CD4-positive, alpha-beta T cell (primary cell): ENCODE results near the gene DLST. TPM values are rescaled to one million over a fixed set of nuclear protein-coding genes. Genes with fewer than 3 reads are reported as not detected.
"Not testable (repeated sequence)": the region's sequence is repeated elsewhere in the genome, so short reads cannot be mapped to it uniquely, and the experiment has no call there.

Source experiments
- ATAC-seq: fragments of 200-7000 bp; cut with Tn5 transposase; one replicate; pipeline ENCODE4 v1.10.0; 2022; ENCODE audit warnings: mild to moderate bottlenecking; ENCODE audit not compliant: poor library complexity
- CTCF ChIA-PET: fragments of 350-600 bp; sonication (Branson Sonifier 250); formaldehyde crosslinking; loops from one replicate; lab custom pipeline; 2021; ENCODE audit warnings: antibody characterized with exemption, inconsistent platforms; lab: Charles Lee
- POLR2A ChIA-PET: fragments of 350-600 bp; sonication (Branson Sonifier 250); formaldehyde crosslinking; loops from one replicate; lab custom pipeline; 2021; ENCODE audit warnings: antibody characterized with exemption, inconsistent platforms; lab: Charles Lee
- DNase-seq, 14 experiments: peaks; one replicate each; pipeline ENCODE4 v3.0.0-alpha.2; 2013 to 2020; ENCODE audit warnings: mixed read lengths in 2 of 14
- H3K27ac ChIP-seq, 2 donors: one replicate each; pipeline versions ENCODE4 v1.5.1 to v1.7.0; 2013; ENCODE audit warnings: low read length in 2 of 2, low read depth in 1 of 2, mild to moderate bottlenecking in 1 of 2
- H3K27me3 ChIP-seq, 2 experiments: 1 replicate in 1 of 2; 2 replicates in 1 of 2; pipeline versions ENCODE4 v1.6.1 to v1.7.0; 2013; ENCODE audit warnings: low read length in 2 of 2, control low read depth in 1 of 2, mild to moderate bottlenecking in 1 of 2, moderate library complexity in 1 of 2; ENCODE audit not compliant: insufficient read depth in 2 of 2, control insufficient read depth in 1 of 2
- H3K36me3 ChIP-seq: one replicate; pipeline ENCODE4 v1.6.1; 2013; ENCODE audit warnings: low read length, control low read depth; ENCODE audit not compliant: insufficient read depth
- H3K4me1 ChIP-seq: one replicate; pipeline ENCODE4 v1.6.1; 2013; ENCODE audit warnings: low read length, control low read depth; ENCODE audit not compliant: insufficient read depth
- H3K4me3 ChIP-seq: one replicate; pipeline ENCODE4 v1.5.1; 2013; ENCODE audit warnings: mild to moderate bottlenecking, low read length, moderate library complexity
- H3K9me3 ChIP-seq, 2 experiments: 1 replicate in 1 of 2; 2 replicates in 1 of 2; pipeline versions ENCODE4 v1.6.1 to v1.7.0; 2013; ENCODE audit warnings: low read length in 2 of 2, mild to moderate bottlenecking in 2 of 2, control low read depth in 1 of 2, moderate library complexity in 1 of 2; ENCODE audit not compliant: control insufficient read depth in 1 of 2, insufficient read depth in 1 of 2
- H3K27ac Mint-ChIP-seq: one replicate; pipeline ENCODE4 v1.8.0; 2020; ENCODE audit warnings: mixed read lengths
- H3K27me3 Mint-ChIP-seq: one replicate; pipeline ENCODE4 v1.8.0; 2021; ENCODE audit warnings: mixed read lengths
- H3K36me3 Mint-ChIP-seq: one replicate; pipeline ENCODE4 v1.8.0; 2021; ENCODE audit warnings: low read depth, mixed read lengths
- H3K4me1 Mint-ChIP-seq: one replicate; pipeline ENCODE4 v1.8.0; 2021; ENCODE audit warnings: low read depth, mixed read lengths
- H3K4me3 Mint-ChIP-seq: one replicate; pipeline ENCODE4 v1.8.0; 2020; ENCODE audit warnings: mild to moderate bottlenecking, mixed read lengths
- H3K9me3 Mint-ChIP-seq: one replicate; pipeline ENCODE4 v1.8.0; 2020; ENCODE audit warnings: mixed read lengths
- intact Hi-C, 2 experiments: fragments of 100-400 bp; cut with DNase I in 1 of 2; cut with micrococcal nuclease in 1 of 2; formaldehyde crosslinking; loops; one replicate each; pipeline versions ENCODE4 v1.15.1 to v1.9.0; 2023 to 2025; cut with DNase I, micrococcal nuclease
- total RNA-seq, 174 experiments: library from RNA in 2 of 174; stranded (reverse) in 2 of 174; gene quantifications; one replicate each; pipeline ENCODE4 v1.2.3 and lab custom pipeline; 2021 to 2026
- TF ChIP-seq, protein P1 (sequence below): fragments of 200-600 bp; IDR thresholded peaks from one replicate; pipeline ENCODE4 v1.8.0; 2022; ENCODE audit warnings: antibody characterized with exemption, mild to moderate bottlenecking

The DLST gene
- total RNA-seq, 2 experiments from 2014 or later, result 162 to 170 TPM

DNA sequence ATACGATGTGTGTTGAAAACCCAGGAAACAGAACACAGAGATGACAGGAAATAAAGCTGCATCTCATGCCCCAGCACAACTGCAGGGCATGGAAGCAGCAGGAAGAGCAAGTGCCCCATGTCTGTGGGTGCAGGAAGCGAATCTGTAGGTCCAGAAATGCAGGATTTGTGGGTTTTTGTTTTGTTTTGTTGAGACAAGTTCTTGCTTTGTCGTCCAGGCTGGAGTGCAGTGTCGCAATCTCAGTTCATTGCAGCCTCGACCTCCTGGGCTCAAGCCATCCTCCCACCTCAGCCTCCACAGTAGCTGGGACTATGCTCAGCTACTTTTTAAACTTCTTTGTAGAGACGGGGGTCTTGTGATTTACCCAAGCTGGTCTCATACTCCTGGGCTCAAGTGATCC, 47.5 kb downstream of the DLST start:
- Histone ChIP-seq H3K27me3 (no peaks in the 10 kb centered on the region), H3K36me3 (no peaks in the 10 kb centered on the region), H3K9me3 (no peaks in the 10 kb centered on the region), H3K4me1 (peaks cover 3% of the 10 kb centered on the region), H3K27ac (no peak overlapping the region), H3K4me3 (no peak overlapping the region)
- no peak overlapping the region for H3K27ac Mint-ChIP-seq
- H3K4me1 Mint-ChIP-seq, result peaks cover 2% of the 10 kb centered on the region
- ATAC-seq (no peak), DNase-seq (no peak)
- ChIA-PET POLR2A (no interaction called here), CTCF (no interaction called here)
- peaks cover 1% of the 10 kb centered on the region for H3K27me3 Mint-ChIP-seq
- H3K9me3 Mint-ChIP-seq, result no peaks in the 10 kb centered on the region
- intact Hi-C loops, result no loop called here
- TF ChIP-seq, protein P1, sequence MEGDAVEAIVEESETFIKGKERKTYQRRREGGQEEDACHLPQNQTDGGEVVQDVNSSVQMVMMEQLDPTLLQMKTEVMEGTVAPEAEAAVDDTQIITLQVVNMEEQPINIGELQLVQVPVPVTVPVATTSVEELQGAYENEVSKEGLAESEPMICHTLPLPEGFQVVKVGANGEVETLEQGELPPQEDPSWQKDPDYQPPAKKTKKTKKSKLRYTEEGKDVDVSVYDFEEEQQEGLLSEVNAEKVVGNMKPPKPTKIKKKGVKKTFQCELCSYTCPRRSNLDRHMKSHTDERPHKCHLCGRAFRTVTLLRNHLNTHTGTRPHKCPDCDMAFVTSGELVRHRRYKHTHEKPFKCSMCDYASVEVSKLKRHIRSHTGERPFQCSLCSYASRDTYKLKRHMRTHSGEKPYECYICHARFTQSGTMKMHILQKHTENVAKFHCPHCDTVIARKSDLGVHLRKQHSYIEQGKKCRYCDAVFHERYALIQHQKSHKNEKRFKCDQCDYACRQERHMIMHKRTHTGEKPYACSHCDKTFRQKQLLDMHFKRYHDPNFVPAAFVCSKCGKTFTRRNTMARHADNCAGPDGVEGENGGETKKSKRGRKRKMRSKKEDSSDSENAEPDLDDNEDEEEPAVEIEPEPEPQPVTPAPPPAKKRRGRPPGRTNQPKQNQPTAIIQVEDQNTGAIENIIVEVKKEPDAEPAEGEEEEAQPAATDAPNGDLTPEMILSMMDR, result no peak
- H3K36me3 Mint-ChIP-seq, result no peaks in the 10 kb centered on the region
- no peak overlapping the region for H3K4me3 Mint-ChIP-seq

DNA sequence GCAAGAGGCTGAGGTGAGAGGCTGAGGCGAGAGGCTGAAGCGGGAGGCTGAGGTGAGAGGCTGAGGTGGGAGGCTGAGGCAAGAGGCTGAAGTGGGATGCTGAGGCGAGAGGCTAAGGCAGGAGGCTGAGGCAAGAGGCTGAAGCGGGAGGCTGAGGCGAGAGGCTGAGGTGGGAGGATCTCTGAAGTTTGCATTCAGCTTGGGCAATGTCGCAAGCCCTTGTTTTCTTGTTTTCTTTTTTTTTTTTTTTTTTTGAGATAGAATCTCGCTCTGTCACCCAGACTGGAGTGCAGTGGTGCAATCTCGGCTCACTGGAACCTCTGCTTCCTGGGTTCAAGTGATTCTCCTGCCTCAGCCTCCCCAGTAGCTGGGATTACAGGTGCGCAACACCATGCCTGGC, 50.0 kb downstream of the DLST start:
- H3K36me3 Mint-ChIP-seq, H3K27ac Mint-ChIP-seq, H3K4me3 ChIP-seq, H3K27me3 Mint-ChIP-seq, H3K9me3 Mint-ChIP-seq, H3K27me3 ChIP-seq, ATAC-seq, H3K4me1 ChIP-seq, H3K4me3 Mint-ChIP-seq, intact Hi-C loops, H3K9me3 ChIP-seq, H3K36me3 ChIP-seq, H3K4me1 Mint-ChIP-seq, CTCF ChIA-PET, DNase-seq, H3K27ac ChIP-seq: not testable (repeated sequence)
- POLR2A ChIA-PET, result interaction anchor here (1.8 kb wide), 1 partner anchor 11 kb away, joined by 5 read pairs; no protein-coding TSS in a partner anchor

DNA sequence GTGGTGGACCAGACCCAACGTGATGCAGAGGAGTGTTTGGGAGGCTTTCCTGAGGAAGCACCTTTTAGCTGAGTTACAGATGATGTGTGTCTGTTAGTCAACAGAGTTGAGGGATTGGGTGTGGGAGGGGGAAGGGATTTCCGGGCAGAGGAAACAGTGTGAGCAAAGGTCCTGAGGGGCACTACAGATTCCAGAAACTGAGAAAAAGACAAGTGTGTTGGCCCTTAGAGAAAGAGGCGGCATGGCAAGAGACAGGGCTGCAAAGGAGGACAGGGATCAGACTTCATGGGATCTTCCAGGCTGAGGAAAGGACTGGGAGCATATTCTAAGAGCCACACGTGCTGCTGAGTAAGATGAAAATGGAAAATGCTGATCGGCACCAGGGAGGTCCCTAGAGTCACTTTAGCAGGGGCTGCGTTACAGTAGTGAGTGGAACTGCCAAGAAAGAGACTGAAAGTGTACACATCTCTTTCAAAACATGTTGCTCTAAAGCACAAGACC, 50.7 kb downstream of the DLST start:
- Histone ChIP-seq H3K9me3 (no peaks in the 10 kb centered on the region), H3K36me3 (no peaks in the 10 kb centered on the region), H3K27ac (no peak overlapping the region), H3K4me3 (no peak overlapping the region), H3K4me1 (peaks cover 10% of the 10 kb centered on the region), H3K27me3 (no peaks in the 10 kb centered on the region)
- H3K4me1 Mint-ChIP-seq, result peaks cover 8% of the 10 kb centered on the region
- H3K27ac Mint-ChIP-seq, result no peak overlapping the region
- H3K4me3 Mint-ChIP-seq, result no peak overlapping the region
- H3K9me3 Mint-ChIP-seq, result no peaks in the 10 kb centered on the region
- intact Hi-C loops, result no loop called here
- TF ChIP-seq, protein P1, result no peak
- no peaks in the 10 kb centered on the region for H3K36me3 Mint-ChIP-seq
- no peak for DNase-seq
- ChIA-PET CTCF (no interaction called here), POLR2A (no interaction called here)
- H3K27me3 Mint-ChIP-seq, result no peaks in the 10 kb centered on the region
- ATAC-seq, result no peak

DNA sequence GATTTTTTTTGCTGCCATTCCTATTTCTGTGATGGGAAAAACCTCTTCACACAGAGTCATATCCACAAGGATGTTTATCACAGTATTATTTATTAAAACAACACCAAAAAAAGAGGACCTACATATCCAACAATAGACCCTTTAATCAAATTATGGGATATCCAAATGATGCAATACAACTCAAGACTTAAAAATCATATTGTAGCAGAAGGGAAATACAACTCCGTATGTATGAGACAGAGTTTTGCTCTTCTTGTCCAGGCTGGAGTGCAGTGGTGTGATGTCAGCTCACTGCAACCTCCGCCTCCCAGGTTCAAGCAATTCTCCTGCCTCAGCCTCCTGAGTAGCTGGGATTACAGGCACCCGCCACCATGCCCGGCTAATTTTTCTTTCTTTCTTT, 51.2 kb downstream of the DLST start:
- H3K4me3 Mint-ChIP-seq, ATAC-seq, intact Hi-C loops, H3K9me3 ChIP-seq, H3K4me3 ChIP-seq, H3K27me3 ChIP-seq, H3K27ac ChIP-seq, H3K9me3 Mint-ChIP-seq, H3K36me3 ChIP-seq, CTCF ChIA-PET, H3K27me3 Mint-ChIP-seq, DNase-seq, H3K36me3 Mint-ChIP-seq, H3K27ac Mint-ChIP-seq, POLR2A ChIA-PET: not testable (repeated sequence)
- H3K4me1 Mint-ChIP-seq, result peaks cover 12% of the 10 kb centered on the region
- H3K4me1 ChIP-seq, result peaks cover 13% of the 10 kb centered on the region
